ENCODE measurements around the gene ZNF350.
"Not testable (repeated sequence)": the region's sequence is repeated elsewhere in the genome, so short reads cannot be mapped to it uniquely, and the experiment has no call there.

ZNF350 gene

DNA sequence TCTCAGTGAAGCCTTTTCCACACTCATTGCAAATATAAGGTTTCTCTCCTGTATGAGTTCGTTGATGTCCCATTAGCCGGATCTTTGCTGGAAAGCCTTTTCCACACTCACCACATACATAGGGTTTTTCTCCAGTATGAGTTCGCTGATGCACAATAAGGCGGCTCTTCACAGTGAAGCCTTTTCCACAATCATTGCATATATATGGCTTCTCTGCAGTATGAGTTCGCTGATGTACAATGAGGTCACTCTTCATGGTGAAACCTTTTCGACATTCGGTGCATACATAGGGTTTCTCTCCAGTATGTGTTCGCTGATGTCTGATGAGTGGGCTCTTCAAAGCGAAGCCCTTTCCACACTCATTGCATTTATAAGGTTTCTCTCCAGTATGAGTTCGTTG, 6.8 kb upstream of the ZNF350 start:
- H3K4me1 Mint-ChIP-seq, result no peaks in the 10 kb centered on the region
- peaks cover 68 to 87% of the 10 kb centered on the region in 2 donors for H3K36me3 Mint-ChIP-seq
- H3K27ac Mint-ChIP-seq, result no peak overlapping the region
- DNase-seq (no peak), ATAC-seq (replicated peaks) (no peak)
- peaks cover 47 to 51% of the 10 kb centered on the region in 2 donors for H3K9me3 Mint-ChIP-seq
- H3K27me3 Mint-ChIP-seq, result no peaks in the 10 kb centered on the region
- no peak overlapping the region for H3K4me3 Mint-ChIP-seq

DNA sequence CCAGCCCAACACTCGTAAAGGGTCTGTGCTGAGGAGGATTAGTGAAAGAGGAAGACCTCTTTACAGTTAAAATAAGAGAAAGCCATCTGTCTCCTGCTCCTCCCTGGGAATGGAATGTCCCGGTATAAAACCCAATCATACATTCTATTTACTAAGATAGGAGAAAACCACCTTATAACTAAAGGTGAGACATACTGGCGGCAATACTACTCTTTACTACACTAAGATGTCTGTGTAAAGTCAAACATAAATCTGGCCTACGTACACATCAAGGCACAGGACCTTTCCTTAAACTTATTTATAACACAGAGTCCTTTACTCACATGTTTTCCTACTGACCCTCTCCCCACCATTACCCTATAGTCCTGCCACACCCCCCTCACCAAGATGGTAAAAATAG, 3.3 kb downstream of the ZNF350 start:
- ATAC-seq (replicated peaks) (no peak), DNase-seq (no peak)
- Mint-ChIP-seq H3K27me3 (no peaks in the 10 kb centered on the region), H3K9me3 (peaks cover 25 to 30% of the 10 kb centered on the region in 2 donors), H3K27ac (no peak overlapping the region), H3K4me3 (no peak overlapping the region), H3K4me1 (peaks cover 2 to 17% of the 10 kb centered on the region in 2 donors), H3K36me3 (peaks cover 62 to 79% of the 10 kb centered on the region in 2 donors)

DNA sequence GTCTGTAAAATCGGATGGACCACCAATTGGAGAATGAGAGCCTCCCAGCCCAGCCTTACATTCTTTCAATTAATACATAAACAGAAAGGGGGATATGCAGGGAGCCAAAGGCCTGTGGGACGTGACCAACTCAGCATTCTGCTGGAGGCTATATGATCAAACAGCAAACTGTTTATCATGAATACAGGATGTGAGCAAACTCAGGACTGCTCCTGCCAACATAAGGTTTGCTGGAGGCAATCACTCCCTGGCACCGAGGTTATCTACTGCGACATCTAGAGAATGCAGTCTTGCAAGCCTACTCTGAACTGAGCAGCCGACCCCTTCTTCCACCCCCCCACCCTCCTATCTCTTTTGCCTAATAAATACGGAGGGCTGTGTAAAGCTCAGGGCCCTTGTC, 5.7 kb downstream of the ZNF350 start:
- peaks cover 30% of the 10 kb centered on the region in 2 donors for H3K9me3 Mint-ChIP-seq
- peaks cover 0 to 13% of the 10 kb centered on the region in 2 donors for H3K4me1 Mint-ChIP-seq
- H3K36me3 Mint-ChIP-seq, result peaks cover 68 to 85% of the 10 kb centered on the region in 2 donors
- ATAC-seq (replicated peaks); H3K27me3 Mint-ChIP-seq; DNase-seq; H3K4me3 Mint-ChIP-seq; H3K27ac Mint-ChIP-seq: not testable (repeated sequence)

DNA sequence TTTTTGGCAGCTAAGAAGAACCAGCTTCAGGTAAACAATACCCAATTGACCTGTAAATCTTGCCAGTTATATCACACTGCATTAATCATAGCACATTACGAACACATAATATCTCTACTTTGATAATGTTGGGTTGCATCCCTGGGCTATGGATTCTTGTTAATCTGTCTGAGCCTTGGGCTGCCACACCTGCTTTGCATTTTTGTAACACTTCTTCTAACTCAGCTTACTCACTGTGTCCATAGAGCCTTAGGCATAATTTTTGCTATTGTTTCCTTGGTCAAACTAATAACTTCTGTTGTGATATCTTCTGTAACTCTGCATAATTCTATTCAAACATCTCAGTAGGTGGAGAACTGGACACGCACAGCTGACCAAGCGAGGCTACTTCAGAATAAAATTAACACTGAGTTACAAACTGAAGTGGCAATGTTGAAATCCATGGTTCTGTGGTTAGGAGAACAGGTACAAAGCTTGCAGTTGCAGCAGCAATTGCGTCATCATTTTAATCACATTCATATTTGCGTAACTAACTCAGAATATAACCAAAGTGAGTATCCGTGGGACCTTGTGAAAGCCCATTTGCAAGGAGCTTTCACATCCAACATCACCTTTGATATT, 6.4 kb downstream of the ZNF350 start:
- H3K27ac Mint-ChIP-seq, result no peak overlapping the region
- no peak for DNase-seq
- no peaks in the 10 kb centered on the region for H3K27me3 Mint-ChIP-seq
- no peak overlapping the region for H3K4me3 Mint-ChIP-seq
- peaks cover 68 to 84% of the 10 kb centered on the region in 2 donors for H3K36me3 Mint-ChIP-seq
- H3K4me1 Mint-ChIP-seq, result peaks cover 0 to 13% of the 10 kb centered on the region in 2 donors
- ATAC-seq (replicated peaks), result no peak
- peaks cover 30% of the 10 kb centered on the region in 2 donors for H3K9me3 Mint-ChIP-seq

DNA sequence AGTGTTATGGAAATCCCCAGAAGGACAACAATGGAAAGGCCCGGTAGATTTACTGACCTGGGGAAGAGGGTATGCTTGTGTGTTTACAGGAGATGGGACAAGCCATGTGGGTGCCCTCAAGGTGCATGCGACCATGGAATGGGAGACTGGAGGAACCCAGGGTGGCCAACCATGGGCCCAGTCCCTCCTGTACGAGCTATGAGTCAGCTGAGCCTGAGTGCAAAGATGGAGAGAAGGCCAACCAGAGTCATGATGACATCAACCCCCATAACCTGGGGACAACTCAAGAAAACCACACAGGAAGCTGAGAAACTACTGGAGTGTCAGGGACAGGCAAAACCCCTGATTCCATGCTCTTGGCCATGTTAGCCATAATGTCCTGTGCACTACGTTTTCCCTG, 7.8 kb downstream of the ZNF350 start:
- peaks cover 80 to 92% of the 10 kb centered on the region in 2 donors for H3K36me3 Mint-ChIP-seq
- H3K27ac Mint-ChIP-seq, result no peak overlapping the region
- ATAC-seq (replicated peaks), result no peak
- no peaks in the 10 kb centered on the region for H3K27me3 Mint-ChIP-seq
- no peak for DNase-seq
- H3K4me3 Mint-ChIP-seq, result no peak overlapping the region
- H3K4me1 Mint-ChIP-seq, result peaks cover 0 to 13% of the 10 kb centered on the region in 2 donors
- H3K9me3 Mint-ChIP-seq, result peaks cover 30 to 32% of the 10 kb centered on the region in 2 donors

DNA sequence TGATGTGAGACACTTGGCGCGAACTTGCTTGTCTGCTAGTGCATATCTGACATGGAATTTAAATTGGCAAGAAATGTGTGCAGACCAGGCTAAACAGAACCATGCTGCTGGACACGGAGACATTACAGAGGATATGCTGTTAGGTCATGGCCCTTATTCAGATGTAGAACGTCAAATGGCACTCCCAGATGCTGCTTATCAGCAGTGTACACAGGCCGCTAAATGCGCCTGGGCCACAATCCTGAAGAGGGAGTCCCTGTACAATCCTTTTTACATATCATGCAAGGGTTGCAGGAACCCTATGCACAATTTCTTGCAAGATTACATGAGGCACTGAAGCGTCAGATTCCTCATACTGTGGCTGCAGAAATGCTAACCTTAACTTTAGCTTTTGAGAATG, 9.3 kb downstream of the ZNF350 start:
- Mint-ChIP-seq H3K4me1 (peaks cover 0 to 7% of the 10 kb centered on the region in 2 donors), H3K9me3 (peaks cover 27 to 32% of the 10 kb centered on the region in 2 donors), H3K27ac (no peak overlapping the region), H3K36me3 (peaks cover 78 to 90% of the 10 kb centered on the region in 2 donors), H3K4me3 (no peak overlapping the region), H3K27me3 (no peaks in the 10 kb centered on the region)
- no peak for DNase-seq
- ATAC-seq (replicated peaks), result no peak

DNA sequence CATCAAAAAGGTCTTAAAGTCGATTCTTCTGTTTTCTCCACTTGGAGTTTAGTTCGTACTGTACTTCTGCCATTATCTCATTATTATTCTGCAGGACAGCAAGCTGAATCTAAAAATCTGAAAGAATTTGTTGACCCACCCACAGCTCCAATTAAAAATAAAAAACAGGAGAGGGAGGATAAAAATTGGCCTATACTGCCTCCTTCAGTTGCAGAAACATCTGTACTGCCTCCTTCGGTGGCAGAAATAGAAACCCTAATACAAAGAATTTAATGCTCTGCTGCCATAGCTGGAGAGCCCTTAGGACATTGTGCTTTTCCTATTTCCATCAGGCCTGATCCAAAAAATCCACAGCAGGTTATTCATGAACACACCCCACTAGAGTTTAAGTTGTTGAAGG, 9.8 kb downstream of the ZNF350 start:
- Mint-ChIP-seq H3K27me3 (no peaks in the 10 kb centered on the region), H3K4me1 (peaks cover 0 to 7% of the 10 kb centered on the region in 2 donors), H3K36me3 (peaks cover 80 to 92% of the 10 kb centered on the region in 2 donors), H3K27ac (no peak overlapping the region), H3K4me3 (no peak overlapping the region), H3K9me3 (peaks cover 29 to 33% of the 10 kb centered on the region in 2 donors)
- ATAC-seq (replicated peaks) (no peak), DNase-seq (no peak)

DNA sequence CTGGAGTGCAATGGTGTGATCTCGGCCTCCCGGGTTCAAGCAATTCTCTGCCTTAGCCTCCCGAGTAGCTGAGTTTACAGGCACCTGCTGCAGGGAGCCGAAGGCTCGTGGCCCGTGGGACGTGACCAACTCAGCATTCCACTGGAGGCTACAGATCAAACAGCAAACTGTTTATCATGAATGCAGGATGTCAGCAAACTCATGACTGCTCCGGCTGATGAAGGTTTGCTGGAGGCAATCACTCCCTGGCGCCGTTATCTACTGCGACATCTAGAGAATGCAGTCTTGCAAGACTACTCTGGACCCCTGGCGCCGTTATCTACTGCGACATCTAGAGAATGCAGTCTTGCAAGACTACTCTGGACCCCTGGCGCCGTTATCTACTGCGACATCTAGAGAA, 10.9 kb downstream of the ZNF350 start:
- not testable (repeated sequence) for H3K4me1 Mint-ChIP-seq; H3K27me3 Mint-ChIP-seq; H3K27ac Mint-ChIP-seq; DNase-seq; ATAC-seq (replicated peaks); H3K4me3 Mint-ChIP-seq
- Mint-ChIP-seq H3K9me3 (peaks cover 28 to 31% of the 10 kb centered on the region in 2 donors), H3K36me3 (peaks cover 81 to 92% of the 10 kb centered on the region in 2 donors)

DNA sequence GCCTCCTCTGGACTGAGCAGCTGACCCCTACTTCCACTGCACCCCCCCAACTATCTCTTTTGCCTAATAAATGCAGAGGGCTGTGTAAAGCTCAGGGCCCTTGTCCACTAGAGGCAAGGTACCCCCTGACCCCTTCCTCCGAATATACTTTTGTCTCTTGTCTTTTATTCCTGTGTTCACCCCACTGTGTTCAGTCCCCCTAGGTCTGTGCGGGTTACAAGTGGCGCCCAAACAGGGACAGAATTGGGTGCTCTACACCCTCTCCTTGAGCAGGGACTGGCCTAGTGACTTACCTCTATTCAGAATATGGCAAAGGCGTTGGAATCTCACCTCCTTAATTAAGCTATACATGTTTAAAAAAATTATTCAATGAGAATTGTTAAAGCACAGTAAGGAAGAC, 15.0 kb downstream of the ZNF350 start:
- no peaks in the 10 kb centered on the region for H3K27me3 Mint-ChIP-seq
- DNase-seq (no peak), ATAC-seq (replicated peaks) (no peak)
- H3K9me3 Mint-ChIP-seq, result peaks cover 28 to 29% of the 10 kb centered on the region in 2 donors
- H3K4me3 Mint-ChIP-seq, result no peak overlapping the region
- H3K27ac Mint-ChIP-seq, result no peak overlapping the region
- H3K4me1 Mint-ChIP-seq, result no peaks in the 10 kb centered on the region
- H3K36me3 Mint-ChIP-seq, result peaks cover 81 to 83% of the 10 kb centered on the region in 2 donors

DNA sequence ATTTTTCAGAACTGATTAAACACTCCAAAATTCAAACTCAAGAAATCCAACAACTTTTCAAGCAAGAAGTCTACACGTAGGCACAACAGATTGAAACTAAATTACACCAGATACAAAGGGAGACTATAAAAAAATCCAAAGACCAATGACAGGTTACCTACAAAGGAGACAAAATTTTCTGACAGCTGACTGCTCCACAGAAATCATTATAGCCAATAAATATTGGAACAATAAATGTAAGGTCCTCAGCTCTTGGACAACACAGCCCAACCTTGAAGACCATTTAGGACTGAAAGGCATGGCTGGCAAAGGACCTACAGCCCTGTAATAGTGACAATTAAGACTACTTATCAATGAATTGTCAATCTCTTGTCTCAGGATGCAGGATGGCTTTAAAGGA, 15.9 kb downstream of the ZNF350 start:
- Mint-ChIP-seq H3K4me1 (no peaks in the 10 kb centered on the region), H3K9me3 (peaks cover 24 to 27% of the 10 kb centered on the region in 2 donors), H3K27me3 (no peaks in the 10 kb centered on the region), H3K27ac (no peak overlapping the region), H3K4me3 (no peak overlapping the region), H3K36me3 (peaks cover 85% of the 10 kb centered on the region in 2 donors)
- DNase-seq, result no peak
- no peak for ATAC-seq (replicated peaks)

DNA sequence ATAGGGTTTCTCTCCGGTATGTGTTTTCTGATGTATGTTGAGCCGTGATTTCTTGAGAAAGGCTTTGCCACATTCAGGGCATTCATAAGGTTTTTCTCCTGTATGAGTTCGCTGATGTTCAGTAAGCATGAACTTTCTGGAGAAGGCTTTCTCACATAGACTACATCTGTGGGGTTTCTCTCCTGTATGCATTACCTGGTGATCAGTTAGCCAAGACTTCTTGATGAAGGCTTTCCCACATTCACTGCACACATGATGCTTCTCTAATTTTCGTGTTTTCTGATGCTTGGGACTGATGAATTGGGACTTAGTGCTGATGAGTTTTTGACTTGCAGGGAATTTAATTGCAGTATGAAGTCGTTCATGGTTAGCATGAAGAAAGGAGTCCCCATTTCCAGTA, 21.1 kb downstream of the ZNF350 start:
- Mint-ChIP-seq H3K27ac (no peak overlapping the region), H3K36me3 (peaks cover 86 to 91% of the 10 kb centered on the region in 2 donors), H3K9me3 (peaks cover 42 to 44% of the 10 kb centered on the region in 2 donors), H3K4me3 (no peak overlapping the region), H3K27me3 (no peaks in the 10 kb centered on the region), H3K4me1 (no peaks in the 10 kb centered on the region)
- ATAC-seq (replicated peaks), result no peak
- DNase-seq, result no peak

DNA sequence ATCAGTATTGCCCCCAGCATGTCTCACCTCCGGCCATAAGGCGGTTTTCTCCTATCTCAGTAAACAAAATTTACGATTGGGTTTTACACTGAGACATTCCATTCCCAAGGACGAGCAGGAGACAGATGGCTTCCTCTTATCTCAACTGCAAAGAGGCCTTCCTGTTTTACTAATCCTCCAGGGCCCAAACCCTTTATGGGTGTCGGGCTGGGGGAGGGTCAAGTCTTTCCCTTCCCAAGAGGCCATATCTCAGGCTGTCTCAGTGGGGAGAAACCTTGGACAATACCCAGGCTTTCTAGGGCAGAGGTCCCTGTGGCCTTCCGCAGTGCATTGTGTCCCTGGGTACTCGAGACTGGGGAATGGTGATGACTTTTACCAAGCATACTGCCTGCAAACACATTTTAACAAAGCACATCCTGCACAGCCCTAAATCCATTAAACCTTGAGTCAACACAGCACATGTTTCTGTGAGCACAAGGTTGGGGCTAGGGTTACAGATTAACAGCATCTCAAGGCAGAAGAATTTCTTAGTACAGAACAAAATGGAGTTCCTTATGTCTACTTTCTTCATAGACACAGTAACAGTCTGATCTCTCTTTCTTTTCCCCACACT, 25.9 kb downstream of the ZNF350 start:
- Mint-ChIP-seq H3K9me3 (peaks cover 51 to 53% of the 10 kb centered on the region in 2 donors), H3K36me3 (peaks cover 68 to 82% of the 10 kb centered on the region in 2 donors)
- ATAC-seq (replicated peaks); H3K4me3 Mint-ChIP-seq; H3K27me3 Mint-ChIP-seq; DNase-seq; H3K27ac Mint-ChIP-seq; H3K4me1 Mint-ChIP-seq: not testable (repeated sequence)

DNA sequence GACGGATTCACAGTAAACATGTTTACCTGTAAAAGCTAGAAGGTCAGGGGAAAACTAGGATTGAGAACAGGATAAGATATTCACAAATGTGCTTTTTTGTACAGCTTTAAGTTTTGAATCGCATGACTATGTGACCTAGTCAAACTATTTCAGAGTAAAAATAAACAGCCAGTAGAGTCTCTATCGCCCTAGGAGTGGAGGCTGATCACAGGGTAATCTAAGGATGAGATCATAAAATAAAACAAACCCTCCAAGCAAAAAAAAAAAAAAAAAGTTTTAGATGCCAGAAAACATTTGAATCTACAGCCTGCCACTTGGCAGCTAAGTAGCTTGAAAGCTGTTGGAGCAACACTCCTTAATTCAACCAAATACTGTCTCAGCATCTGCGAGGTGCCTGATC, 26.8 kb downstream of the ZNF350 start:
- Mint-ChIP-seq H3K4me1 (no peaks in the 10 kb centered on the region), H3K9me3 (peaks cover 43 to 45% of the 10 kb centered on the region in 2 donors), H3K36me3 (peaks cover 58 to 76% of the 10 kb centered on the region in 2 donors), H3K27ac (no peak overlapping the region), H3K4me3 (no peak overlapping the region), H3K27me3 (no peaks in the 10 kb centered on the region)
- ATAC-seq (replicated peaks) (no peak), DNase-seq (no peak)

DNA sequence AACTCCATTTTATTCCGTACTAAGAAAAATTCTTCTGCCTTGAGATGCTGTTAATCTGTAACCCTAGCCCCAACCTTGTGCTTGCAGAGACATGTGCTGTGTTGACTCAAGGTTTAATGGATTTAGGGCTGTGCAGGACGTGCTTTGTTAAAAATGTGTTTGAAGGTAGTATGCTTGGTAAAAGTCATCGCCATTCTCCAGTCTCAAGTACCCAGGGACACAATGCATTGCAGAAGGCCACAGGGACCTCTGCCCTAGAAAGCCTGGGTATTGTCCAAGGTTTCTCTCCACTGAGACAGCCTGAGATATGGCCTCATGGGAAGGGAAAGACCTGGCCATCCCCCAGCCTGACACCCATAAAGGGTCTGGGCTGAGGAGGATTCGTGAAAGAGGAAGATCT, 28.8 kb downstream of the ZNF350 start:
- H3K27me3 Mint-ChIP-seq; H3K4me1 Mint-ChIP-seq; DNase-seq; ATAC-seq (replicated peaks); H3K4me3 Mint-ChIP-seq; H3K27ac Mint-ChIP-seq: not testable (repeated sequence)
- peaks cover 35% of the 10 kb centered on the region in 2 donors for H3K9me3 Mint-ChIP-seq
- H3K36me3 Mint-ChIP-seq, result peaks cover 41 to 62% of the 10 kb centered on the region in 2 donors

DNA sequence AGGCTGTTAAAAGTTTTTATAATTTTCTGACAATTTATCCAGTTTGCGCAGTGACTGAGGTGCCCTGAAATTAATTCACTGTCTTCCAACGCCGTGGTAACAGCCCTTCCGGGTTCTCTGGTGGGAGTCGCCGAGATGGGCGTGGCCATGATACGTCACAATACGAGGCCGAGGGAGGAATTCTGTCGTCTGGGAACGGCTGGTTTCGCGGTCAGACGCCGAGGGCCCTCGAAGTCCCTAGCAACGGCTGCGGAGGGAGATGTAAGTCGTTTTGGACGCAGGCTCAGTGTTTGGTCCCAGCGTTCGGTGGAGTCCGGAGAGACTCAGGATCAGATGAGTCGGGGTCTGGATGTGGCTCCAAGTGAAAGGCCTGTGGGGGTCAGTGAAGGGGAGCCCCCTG, 37.7 kb downstream of the ZNF350 start:
- Mint-ChIP-seq H3K27ac (no peak overlapping the region), H3K9me3 (peaks cover 47 to 50% of the 10 kb centered on the region in 2 donors), H3K27me3 (no peaks in the 10 kb centered on the region), H3K4me3 (peak overlapping the region; percentile 15 to 41), H3K4me1 (no peaks in the 10 kb centered on the region), H3K36me3 (peaks cover 44 to 51% of the 10 kb centered on the region in 2 donors)
- DNase-seq (no peak), ATAC-seq (replicated peaks) (no peak)
